ENCODE measurements around the gene UGGT1.

GRCh38 chr2:128095201-128095600, 4.2 kb downstream of the UGGT1 start:
- no peak for TF ChIP-seq CTCF (IDR thresholded peaks at IDR 0.05; ENCODE audit: insufficient read depth, low read length, poor library complexity, severe bottlenecking)
- no peak for TF ChIP-seq EZH2phosphoT487 (conservative IDR thresholded peaks at IDR 0.05; ENCODE audit: low read length)

All from SU-DHL-6 (cell line).